Vagina (tissue), 2 donors: ENCODE measurements around the gene NAT8L.

Source experiments
- POLR2A ChIP-seq, 2 donors: fragments of 450-650 bp; IDR thresholded peaks; one replicate each; pipeline ENCODE4 v1.6.1; 2017; ENCODE audit warnings: antibody characterized with exemption in 2 of 2, mild to moderate bottlenecking in 2 of 2, moderate library complexity in 2 of 2
- TF ChIP-seq, protein P1 (sequence below), 3 experiments: fragments of 450-650 bp in 2 of 3; fragments of 200-600 bp in 1 of 3; sonication (generic) in 1 of 3; IDR thresholded peaks; one replicate each; pipeline ENCODE4 v1.5.1; 2017 to 2019; ENCODE audit warnings: antibody characterized with exemption in 3 of 3, mild to moderate bottlenecking in 2 of 3, moderate library complexity in 2 of 3

DNA sequence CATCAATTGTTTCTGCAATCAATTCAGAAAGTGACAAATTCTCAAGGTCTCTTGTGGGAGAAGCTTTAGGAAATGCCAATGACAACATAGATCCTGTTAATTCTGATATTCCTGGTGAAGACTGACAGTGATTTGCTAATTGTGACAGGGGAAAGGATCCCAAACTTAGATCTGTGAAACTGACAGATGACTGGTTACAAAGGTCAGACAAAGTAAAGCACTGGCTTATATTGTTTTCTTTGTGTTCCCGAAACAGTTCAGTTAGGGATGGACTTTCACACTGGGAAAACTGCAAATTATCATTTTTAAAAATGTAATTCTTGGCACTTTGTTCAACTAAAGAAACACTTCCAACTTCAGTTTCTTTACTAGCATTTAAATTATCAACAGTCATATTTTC is 30.1 kb downstream of the NAT8L start:
- TF ChIP-seq, protein P1, sequence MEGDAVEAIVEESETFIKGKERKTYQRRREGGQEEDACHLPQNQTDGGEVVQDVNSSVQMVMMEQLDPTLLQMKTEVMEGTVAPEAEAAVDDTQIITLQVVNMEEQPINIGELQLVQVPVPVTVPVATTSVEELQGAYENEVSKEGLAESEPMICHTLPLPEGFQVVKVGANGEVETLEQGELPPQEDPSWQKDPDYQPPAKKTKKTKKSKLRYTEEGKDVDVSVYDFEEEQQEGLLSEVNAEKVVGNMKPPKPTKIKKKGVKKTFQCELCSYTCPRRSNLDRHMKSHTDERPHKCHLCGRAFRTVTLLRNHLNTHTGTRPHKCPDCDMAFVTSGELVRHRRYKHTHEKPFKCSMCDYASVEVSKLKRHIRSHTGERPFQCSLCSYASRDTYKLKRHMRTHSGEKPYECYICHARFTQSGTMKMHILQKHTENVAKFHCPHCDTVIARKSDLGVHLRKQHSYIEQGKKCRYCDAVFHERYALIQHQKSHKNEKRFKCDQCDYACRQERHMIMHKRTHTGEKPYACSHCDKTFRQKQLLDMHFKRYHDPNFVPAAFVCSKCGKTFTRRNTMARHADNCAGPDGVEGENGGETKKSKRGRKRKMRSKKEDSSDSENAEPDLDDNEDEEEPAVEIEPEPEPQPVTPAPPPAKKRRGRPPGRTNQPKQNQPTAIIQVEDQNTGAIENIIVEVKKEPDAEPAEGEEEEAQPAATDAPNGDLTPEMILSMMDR (IDR thresholded peaks at IDR 0.05), result no peak
- no peak for TF ChIP-seq POLR2A (IDR thresholded peaks at IDR 0.05)
